Measurements from ENCODE around the gene FAM228B.
"Not testable (repeated sequence)": the region's sequence is repeated elsewhere in the genome, so short reads cannot be mapped to it uniquely, and the experiment has no call there.

FAM228B gene

DNA sequence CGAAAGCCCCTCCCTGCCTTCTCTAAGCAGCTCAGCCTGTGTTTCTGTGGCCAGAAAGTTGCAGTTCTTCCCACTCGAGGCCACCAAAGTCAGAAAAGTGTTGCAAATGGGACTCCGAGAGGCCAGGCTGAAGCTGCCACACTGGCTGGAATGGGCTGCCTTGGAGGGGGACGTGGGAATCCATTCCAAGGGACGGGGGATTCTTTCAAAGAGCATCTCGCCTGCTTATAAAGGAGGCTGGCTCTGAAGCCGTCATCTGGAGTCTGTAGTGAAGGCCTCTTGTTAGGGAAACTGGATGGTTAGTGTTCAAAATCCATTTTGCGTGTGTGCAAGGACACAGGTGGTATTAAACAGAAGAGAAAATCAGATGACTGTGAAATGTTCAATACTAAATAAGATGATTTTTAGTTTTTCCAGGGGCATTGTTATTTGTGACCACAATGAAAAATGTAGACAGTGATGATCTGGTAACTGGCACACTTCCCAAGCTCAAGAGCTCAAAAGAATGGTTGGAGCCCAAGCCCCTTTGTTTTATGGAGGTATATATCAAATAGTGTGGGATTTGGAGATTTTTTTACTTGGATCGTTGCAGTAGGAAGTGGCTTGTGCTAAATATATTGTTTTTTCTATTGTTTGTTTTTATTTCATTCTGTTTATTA lies 782 bp downstream of the FAM228B start:
- no peak for DNase-seq (ENCODE audit: low read depth)
- no peak for TF ChIP-seq CTCF (IDR thresholded peaks at IDR 0.05; ENCODE audit: low read depth, low read length, missing control alignments)
- peak overlapping the region; percentile 74 for H3K4me3 ChIP-seq (ENCODE audit: low read depth, low read length)

DNA sequence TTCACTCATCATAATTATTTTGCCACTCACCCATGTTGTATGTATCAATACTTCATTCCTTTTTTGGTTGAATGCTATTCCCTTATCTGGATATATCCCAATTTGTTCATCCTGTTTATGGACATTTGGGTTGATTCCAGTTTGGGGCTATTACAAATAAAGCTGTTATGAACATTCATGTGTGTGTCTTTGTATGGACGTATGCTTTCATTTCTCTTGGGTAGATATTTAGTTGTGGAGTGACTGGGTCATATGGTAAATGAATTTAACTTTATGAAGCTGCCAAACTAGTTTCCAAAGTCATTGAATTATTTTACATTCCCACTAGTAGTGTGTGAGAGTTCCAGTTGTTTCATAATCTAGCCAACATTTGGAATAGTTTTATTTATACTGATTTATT lies 2.7 kb downstream of the FAM228B start:
- no peak for DNase-seq (ENCODE audit: low read depth)
- H3K4me3 ChIP-seq (ENCODE audit: low read depth, low read length), result no peak overlapping the region
- no peak for TF ChIP-seq CTCF (IDR thresholded peaks at IDR 0.05; ENCODE audit: low read depth, low read length, missing control alignments)

GRCh38 chr2:24132543-24132942 lies 9.3 kb downstream of the FAM228B start:
- no peak overlapping the region for H3K4me3 ChIP-seq (ENCODE audit: low read depth, low read length)
- no peak for TF ChIP-seq CTCF (IDR thresholded peaks at IDR 0.05; ENCODE audit: low read depth, low read length, missing control alignments)
- no peak for DNase-seq (ENCODE audit: low read depth)

- not testable (repeated sequence) for DNase-seq (ENCODE audit: low read depth); H3K4me3 ChIP-seq (ENCODE audit: low read depth, low read length)
Measured at GRCh38 chr2:24140305-24140704, 17.0 kb downstream of the FAM228B start.

DNA sequence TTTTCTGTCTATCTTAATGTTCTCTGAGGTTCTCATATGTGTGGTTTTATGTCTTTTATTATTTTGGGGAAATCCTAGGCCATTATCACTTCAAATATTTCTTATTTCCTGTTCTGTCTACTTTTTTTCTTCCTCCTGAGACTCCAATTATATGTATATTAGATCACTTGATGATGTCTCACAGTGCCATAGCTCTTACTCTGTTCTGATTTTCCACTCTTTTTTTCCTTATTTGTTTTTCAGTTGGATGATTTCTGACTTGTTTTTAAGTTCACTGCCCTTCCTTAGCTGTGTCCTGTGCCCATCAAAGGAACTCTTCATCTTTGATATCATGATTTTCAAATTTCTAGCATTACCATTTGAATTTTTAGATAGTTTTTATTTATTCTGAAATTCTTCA lies 24.1 kb downstream of the FAM228B start:
- no peak for DNase-seq (ENCODE audit: low read depth)
- no peak for TF ChIP-seq CTCF (IDR thresholded peaks at IDR 0.05; ENCODE audit: low read depth, low read length, missing control alignments)
- H3K4me3 ChIP-seq (ENCODE audit: low read depth, low read length), result no peak overlapping the region

GRCh38 chr2:24152413-24153197 lies 29.3 kb downstream of the FAM228B start:
- TF ChIP-seq CTCF (IDR thresholded peaks at IDR 0.05; ENCODE audit: low read depth, low read length, missing control alignments), result no peak
- no peak overlapping the region for H3K4me3 ChIP-seq (ENCODE audit: low read depth, low read length)
- no peak for DNase-seq (ENCODE audit: low read depth)

DNA sequence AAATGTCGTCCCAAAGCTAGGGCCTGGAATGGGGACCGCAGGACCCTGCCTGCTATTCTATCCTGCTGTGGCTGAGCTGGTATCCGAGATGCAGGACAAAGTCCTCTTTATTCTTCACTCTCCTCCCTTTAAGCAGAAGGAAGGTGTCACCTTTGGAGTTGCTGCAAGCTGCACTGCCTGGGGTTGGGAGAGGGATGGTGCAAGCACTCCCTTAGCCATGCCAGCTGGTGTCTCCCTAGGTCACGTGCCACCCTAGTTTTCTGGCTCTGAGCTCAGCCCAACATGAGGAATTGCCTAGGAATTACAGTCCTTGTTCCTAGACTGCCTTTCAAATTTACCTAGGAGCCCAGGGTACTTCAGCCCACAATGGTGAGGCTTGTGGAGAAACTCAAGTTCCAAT lies 30.2 kb downstream of the FAM228B start:
- DNase-seq (ENCODE audit: low read depth), result no peak
- TF ChIP-seq CTCF (IDR thresholded peaks at IDR 0.05; ENCODE audit: low read depth, low read length, missing control alignments), result no peak
- H3K4me3 ChIP-seq (ENCODE audit: low read depth, low read length), result no peak overlapping the region
